ENCODE measurements around the gene C3orf70.

Gene C3orf70

DNA sequence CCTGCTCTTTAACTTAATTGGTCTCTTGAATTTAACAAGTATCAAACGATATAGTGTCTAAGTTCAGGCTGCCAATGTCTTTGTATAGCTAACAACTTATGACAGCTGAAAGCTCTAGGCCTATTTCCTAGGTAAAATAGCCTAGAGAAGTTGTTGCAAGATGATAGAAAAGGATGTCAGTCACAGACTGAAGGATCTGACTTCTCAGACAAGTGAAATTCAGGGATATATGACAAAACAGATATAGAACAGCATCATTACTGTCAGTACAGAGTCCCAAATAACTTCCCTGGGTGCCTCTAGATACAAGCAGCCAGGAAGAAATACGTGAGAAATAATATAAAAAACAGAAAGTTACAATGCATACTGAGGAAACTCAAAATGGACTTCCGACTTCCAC, 26.7 kb downstream of the C3orf70 start (continued):
- no peak for TF ChIP-seq HOXA7 (CRISPR knock-in tag; IDR thresholded peaks at IDR 0.05; ENCODE audit: borderline replicate concordance)
- TF ChIP-seq BCL11A (tag by site-specific recombination; IDR thresholded peaks at IDR 0.05; ENCODE audit: low read depth), result no peak
- TF ChIP-seq ZNF341 (tag by site-specific recombination; IDR thresholded peaks at IDR 0.05; ENCODE audit: low read depth), result no peak

DNA sequence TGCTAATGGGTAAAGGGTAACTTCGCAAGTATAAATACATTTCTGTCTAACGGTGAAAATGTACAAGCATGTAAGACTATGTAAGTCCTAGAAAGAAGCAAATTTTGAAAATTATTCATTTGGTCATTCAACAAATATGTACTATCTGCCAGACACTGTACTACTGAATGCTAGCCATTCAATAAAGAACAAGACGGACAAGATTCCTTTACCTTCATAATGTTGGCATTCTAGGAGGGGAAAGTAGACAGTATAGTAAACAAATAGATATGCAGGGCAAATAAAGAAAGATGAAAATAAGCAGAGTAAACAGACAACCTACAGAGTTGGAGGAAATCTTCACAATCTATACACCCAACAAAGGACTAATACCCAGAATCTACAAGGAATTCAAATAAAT, 32.7 kb downstream of the C3orf70 start:
- Histone ChIP-seq H3K27ac (ENCODE audit: extremely low read depth, low read depth, low read length) (no peak overlapping the region), H3K36me3 (ENCODE audit: control insufficient read depth in 2 of 2, insufficient read depth in 1 of 2, low read length in 2 of 2) (no peaks in the 10 kb centered on the region), H3K4me1 (ENCODE audit: control insufficient read depth, insufficient read depth, low read length) (no peaks in the 10 kb centered on the region), H3K9me3 (ENCODE audit: control insufficient read depth, insufficient read depth, low read depth, low read length) (no peaks in the 10 kb centered on the region), H3K4me3 (ENCODE audit: low read depth, low read length) (no peak overlapping the region)
- ChIA-PET POLR2A (no interaction called here), CTCF (no interaction called here)
- TF ChIP-seq, protein P1, sequence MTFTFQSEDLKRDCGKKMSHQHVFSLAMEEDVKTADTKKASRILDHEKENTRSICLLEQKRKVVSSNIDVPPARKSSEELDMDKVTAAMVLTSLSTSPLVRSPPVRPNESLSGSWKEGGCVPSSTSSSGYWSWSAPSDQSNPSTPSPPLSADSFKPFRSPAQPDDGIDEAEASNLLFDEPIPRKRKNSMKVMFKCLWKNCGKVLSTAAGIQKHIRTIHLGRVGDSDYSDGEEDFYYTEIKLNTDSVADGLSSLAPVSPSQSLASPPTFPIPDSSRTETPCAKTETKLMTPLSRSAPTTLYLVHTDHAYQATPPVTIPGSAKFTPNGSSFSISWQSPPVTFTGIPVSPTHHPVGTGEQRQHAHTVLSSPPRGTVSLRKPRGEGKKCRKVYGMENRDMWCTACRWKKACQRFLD (tag by site-specific recombination; IDR thresholded peaks at IDR 0.05), result no peak
- TF ChIP-seq EGR2 (tag by site-specific recombination; IDR thresholded peaks at IDR 0.05; ENCODE audit: low read depth) (no peak), TRIM28 (IDR thresholded peaks at IDR 0.05; ENCODE audit: borderline replicate concordance, low read length) (no peak), ZNF37A (tag by site-specific recombination; IDR thresholded peaks at IDR 0.05) (no peak), ZNF23 (tag by site-specific recombination; IDR thresholded peaks at IDR 0.05; ENCODE audit: borderline replicate concordance) (no peak), ZNF114 (tag by site-specific recombination; IDR thresholded peaks at IDR 0.05) (no peak), SETDB1 (IDR thresholded peaks at IDR 0.05; ENCODE audit: insufficient read length, low read length) (no peak), KLF16 (tag by site-specific recombination; IDR thresholded peaks at IDR 0.05) (no peak), ZNF121 (tag by site-specific recombination; IDR thresholded peaks at IDR 0.05) (no peak), ZNF707 (tag by site-specific recombination; IDR thresholded peaks at IDR 0.05) (no peak), ZNF658 (tag by site-specific recombination; IDR thresholded peaks at IDR 0.05) (no peak), ZNF146 (tag by site-specific recombination; IDR thresholded peaks at IDR 0.05) (no peak), ZNF223 (tag by site-specific recombination; IDR thresholded peaks at IDR 0.05) (no peak), ZNF560 (tag by site-specific recombination; IDR thresholded peaks at IDR 0.05; ENCODE audit: borderline replicate concordance) (no peak)
- TF ChIP-seq, protein P2, sequence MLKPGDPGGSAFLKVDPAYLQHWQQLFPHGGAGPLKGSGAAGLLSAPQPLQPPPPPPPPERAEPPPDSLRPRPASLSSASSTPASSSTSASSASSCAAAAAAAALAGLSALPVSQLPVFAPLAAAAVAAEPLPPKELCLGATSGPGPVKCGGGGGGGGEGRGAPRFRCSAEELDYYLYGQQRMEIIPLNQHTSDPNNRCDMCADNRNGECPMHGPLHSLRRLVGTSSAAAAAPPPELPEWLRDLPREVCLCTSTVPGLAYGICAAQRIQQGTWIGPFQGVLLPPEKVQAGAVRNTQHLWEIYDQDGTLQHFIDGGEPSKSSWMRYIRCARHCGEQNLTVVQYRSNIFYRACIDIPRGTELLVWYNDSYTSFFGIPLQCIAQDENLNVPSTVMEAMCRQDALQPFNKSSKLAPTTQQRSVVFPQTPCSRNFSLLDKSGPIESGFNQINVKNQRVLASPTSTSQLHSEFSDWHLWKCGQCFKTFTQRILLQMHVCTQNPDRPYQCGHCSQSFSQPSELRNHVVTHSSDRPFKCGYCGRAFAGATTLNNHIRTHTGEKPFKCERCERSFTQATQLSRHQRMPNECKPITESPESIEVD (tag by site-specific recombination; IDR thresholded peaks at IDR 0.05), result no peak
- TF ChIP-seq, protein P3, sequence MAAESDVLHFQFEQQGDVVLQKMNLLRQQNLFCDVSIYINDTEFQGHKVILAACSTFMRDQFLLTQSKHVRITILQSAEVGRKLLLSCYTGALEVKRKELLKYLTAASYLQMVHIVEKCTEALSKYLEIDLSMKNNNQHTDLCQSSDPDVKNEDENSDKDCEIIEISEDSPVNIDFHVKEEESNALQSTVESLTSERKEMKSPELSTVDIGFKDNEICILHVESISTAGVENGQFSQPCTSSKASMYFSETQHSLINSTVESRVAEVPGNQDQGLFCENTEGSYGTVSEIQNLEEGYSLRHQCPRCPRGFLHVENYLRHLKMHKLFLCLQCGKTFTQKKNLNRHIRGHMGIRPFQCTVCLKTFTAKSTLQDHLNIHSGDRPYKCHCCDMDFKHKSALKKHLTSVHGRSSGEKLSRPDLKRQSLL (tag by site-specific recombination; IDR thresholded peaks at IDR 0.05), result no peak

DNA sequence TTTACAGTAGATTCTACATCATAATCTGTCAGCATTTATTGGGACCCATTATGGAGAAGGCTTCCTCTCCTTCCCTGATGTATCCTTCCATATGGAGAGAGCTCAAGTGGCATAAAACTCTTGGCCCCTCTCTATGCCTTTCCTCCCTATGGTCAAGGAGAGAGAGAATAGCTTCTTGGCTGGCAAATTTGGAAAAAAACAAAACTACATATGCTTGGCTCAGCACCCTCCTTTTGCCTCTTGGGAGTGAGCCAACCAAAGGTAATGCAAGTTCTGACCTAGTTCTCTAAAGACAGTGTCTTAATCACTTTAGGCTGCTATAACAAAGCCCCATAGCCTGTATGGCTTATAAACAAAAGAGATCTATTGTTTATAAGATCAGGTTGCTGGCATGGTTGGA, 37.5 kb downstream of the C3orf70 start:
- ChIA-PET POLR2A (no interaction called here), CTCF (interaction anchor here (0.6 kb wide), 1 partner anchor 37 kb away, joined by 3 read pairs; no protein-coding TSS in a partner anchor)
- TF ChIP-seq KLF16 (tag by site-specific recombination; IDR thresholded peaks at IDR 0.05) (no peak), ZNF548 (tag by site-specific recombination; IDR thresholded peaks at IDR 0.05) (no peak), ZNF169 (tag by site-specific recombination; IDR thresholded peaks at IDR 0.05) (no peak), ZNF433 (tag by site-specific recombination; IDR thresholded peaks at IDR 0.05; ENCODE audit: low read depth) (no peak), ZNF302 (tag by site-specific recombination; IDR thresholded peaks at IDR 0.05; ENCODE audit: low read depth) (no peak), ZNF600 (tag by site-specific recombination; IDR thresholded peaks at IDR 0.05) (no peak), ZNF341 (tag by site-specific recombination; IDR thresholded peaks at IDR 0.05; ENCODE audit: low read depth) (no peak)
- TF ChIP-seq, protein P4, sequence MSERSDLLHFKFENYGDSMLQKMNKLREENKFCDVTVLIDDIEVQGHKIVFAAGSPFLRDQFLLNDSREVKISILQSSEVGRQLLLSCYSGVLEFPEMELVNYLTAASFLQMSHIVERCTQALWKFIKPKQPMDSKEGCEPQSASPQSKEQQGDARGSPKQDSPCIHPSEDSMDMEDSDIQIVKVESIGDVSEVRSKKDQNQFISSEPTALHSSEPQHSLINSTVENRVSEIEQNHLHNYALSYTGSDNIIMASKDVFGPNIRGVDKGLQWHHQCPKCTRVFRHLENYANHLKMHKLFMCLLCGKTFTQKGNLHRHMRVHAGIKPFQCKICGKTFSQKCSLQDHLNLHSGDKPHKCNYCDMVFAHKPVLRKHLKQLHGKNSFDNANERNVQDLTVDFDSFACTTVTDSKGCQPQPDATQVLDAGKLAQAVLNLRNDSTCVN (tag by site-specific recombination; optimal IDR thresholded peaks at IDR 0.05), result no peak
- H3K27ac ChIP-seq (ENCODE audit: extremely low read depth, low read depth, low read length), result no peak overlapping the region
- H3K4me3 ChIP-seq (ENCODE audit: low read depth, low read length), result no peak overlapping the region
- no peaks in the 10 kb centered on the region for H3K36me3 ChIP-seq (ENCODE audit: control insufficient read depth in 2 of 2, insufficient read depth in 1 of 2, low read length in 2 of 2)
- H3K9me3 ChIP-seq (ENCODE audit: control insufficient read depth, insufficient read depth, low read depth, low read length), result no peaks in the 10 kb centered on the region
- H3K4me1 ChIP-seq (ENCODE audit: control insufficient read depth, insufficient read depth, low read length), result no peaks in the 10 kb centered on the region

Measured in HEK293 (cell line).